Right atrium auricular region (tissue), 2 donors: ENCODE measurements around the gene B4GALT7. TPM values are rescaled to one million over a fixed set of nuclear protein-coding genes. Genes with fewer than 3 reads are reported as not detected.

Experiments
- DNase-seq: peaks from one replicate; pipeline ENCODE4 v3.0.0-alpha.2; 2019; ENCODE audit warnings: low spot score
- H3K27ac ChIP-seq, 2 donors: fragments of 200-600 bp; sonication (generic); 1 replicate in 1 of 2; 2 replicates in 1 of 2; pipeline ENCODE4 v1.5.1; 2016 to 2019
- H3K27me3 ChIP-seq, 2 donors: fragments of 200-600 bp; sonication (generic); one replicate each; pipeline versions ENCODE4 v1.5.1 to v1.6.0; 2017 to 2019
- H3K36me3 ChIP-seq: fragments of 200-600 bp; sonication (generic); one replicate; pipeline ENCODE4 v1.5.1; 2016
- H3K4me1 ChIP-seq, 2 donors: fragments of 200-600 bp; sonication (generic); one replicate each; pipeline versions ENCODE4 v1.5.1 to v1.6.0; 2017 to 2019
- H3K4me3 ChIP-seq, 2 donors: fragments of 200-600 bp; sonication (generic); 1 replicate in 1 of 2; 2 replicates in 1 of 2; pipeline ENCODE4 v1.5.1; 2017 to 2019; ENCODE audit warnings: mild to moderate bottlenecking in 1 of 2, moderate library complexity in 1 of 2
- H3K9me3 ChIP-seq, 2 donors: fragments of 200-600 bp; sonication (generic); one replicate each; pipeline ENCODE4 v1.5.1; 2019
- total RNA-seq, 2 donors: library from RNA; depleted of rRNA; stranded (reverse); fragments of >200 nt; gene quantifications; one replicate each; pipeline ENCODE4 v1.1.0, GENCODE V29; 2016
- TF ChIP-seq, protein P1 (sequence below), 2 donors: fragments of 200-600 bp; sonication (generic); IDR thresholded peaks; one replicate each; pipeline ENCODE4 v1.5.1; 2019; ENCODE audit warnings: antibody characterized with exemption in 2 of 2

B4GALT7 gene
- total RNA-seq, 2 donors from 2014 or later, result 12.2 to 21.3 TPM

- Histone ChIP-seq H3K36me3 (no peaks in the 10 kb centered on the region), H3K4me1 (peaks cover 0 to 9% of the 10 kb centered on the region in 2 donors), H3K27me3 (no peaks in the 10 kb centered on the region), H3K4me3 (no peak overlapping the region), H3K9me3 (no peaks in the 10 kb centered on the region), H3K27ac (no peak overlapping the region)
- TF ChIP-seq, protein P1, sequence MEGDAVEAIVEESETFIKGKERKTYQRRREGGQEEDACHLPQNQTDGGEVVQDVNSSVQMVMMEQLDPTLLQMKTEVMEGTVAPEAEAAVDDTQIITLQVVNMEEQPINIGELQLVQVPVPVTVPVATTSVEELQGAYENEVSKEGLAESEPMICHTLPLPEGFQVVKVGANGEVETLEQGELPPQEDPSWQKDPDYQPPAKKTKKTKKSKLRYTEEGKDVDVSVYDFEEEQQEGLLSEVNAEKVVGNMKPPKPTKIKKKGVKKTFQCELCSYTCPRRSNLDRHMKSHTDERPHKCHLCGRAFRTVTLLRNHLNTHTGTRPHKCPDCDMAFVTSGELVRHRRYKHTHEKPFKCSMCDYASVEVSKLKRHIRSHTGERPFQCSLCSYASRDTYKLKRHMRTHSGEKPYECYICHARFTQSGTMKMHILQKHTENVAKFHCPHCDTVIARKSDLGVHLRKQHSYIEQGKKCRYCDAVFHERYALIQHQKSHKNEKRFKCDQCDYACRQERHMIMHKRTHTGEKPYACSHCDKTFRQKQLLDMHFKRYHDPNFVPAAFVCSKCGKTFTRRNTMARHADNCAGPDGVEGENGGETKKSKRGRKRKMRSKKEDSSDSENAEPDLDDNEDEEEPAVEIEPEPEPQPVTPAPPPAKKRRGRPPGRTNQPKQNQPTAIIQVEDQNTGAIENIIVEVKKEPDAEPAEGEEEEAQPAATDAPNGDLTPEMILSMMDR (IDR thresholded peaks at IDR 0.05), result peak; percentile 64 to 88
- DNase-seq, result peak; percentile 75
These were observed 7.7 kb downstream of the B4GALT7 start for GRCh38 chr5:177607452-177608192.

- DNase-seq, result peak; percentile 50
- Histone ChIP-seq H3K36me3 (no peaks in the 10 kb centered on the region), H3K4me1 (peaks cover 0 to 9% of the 10 kb centered on the region in 2 donors), H3K4me3 (no peak overlapping the region), H3K27ac (no peak overlapping the region), H3K9me3 (no peaks in the 10 kb centered on the region), H3K27me3 (no peaks in the 10 kb centered on the region)
- TF ChIP-seq, protein P1 (IDR thresholded peaks at IDR 0.05), result no peak
These were observed 8.5 kb downstream of the B4GALT7 start for GRCh38 chr5:177608243-177609075.

GRCh38 chr5:177609076-177610059, 9.4 kb downstream of the B4GALT7 start:
- Histone ChIP-seq H3K36me3 (no peaks in the 10 kb centered on the region), H3K27me3 (no peaks in the 10 kb centered on the region), H3K9me3 (no peaks in the 10 kb centered on the region), H3K4me1 (peaks cover 0 to 9% of the 10 kb centered on the region in 2 donors), H3K27ac (no peak overlapping the region), H3K4me3 (no peak overlapping the region)
- peak; percentile 55 for DNase-seq
- TF ChIP-seq, protein P1 (IDR thresholded peaks at IDR 0.05), result no peak

DNA sequence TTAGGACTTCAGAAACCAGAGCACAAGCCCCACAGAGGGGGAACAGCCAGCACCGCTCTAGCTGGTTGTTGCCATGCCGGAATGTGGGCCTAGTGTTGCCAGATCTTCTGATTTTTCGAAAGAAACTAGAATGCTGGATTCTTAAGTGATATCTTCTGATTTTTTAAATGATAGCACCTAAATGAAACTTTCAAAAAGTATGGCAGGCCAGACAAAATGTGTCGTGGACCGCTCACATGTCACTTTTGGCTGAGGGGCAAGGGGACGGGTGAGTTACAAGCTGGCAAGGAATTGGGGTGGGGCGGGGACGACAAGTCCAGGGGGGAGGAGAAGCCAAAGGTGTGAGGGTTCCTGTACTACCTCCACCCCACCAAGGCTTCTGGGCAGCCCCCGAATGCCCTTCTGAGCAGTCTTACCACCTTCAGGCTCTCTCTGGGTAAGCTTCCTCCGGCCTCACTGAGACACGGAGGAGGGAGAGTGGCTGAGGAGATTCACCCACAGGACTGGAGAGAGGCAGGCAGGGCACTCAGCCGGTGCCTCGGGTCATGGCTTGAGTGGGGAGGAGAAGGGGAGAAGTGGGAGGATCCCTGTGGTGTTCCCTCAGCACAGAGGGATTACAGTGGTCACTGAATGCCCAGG, 10.3 kb downstream of the B4GALT7 start:
- Histone ChIP-seq H3K9me3 (no peaks in the 10 kb centered on the region), H3K36me3 (no peaks in the 10 kb centered on the region), H3K27me3 (no peaks in the 10 kb centered on the region), H3K27ac (no peak overlapping the region), H3K4me1 (peaks cover 0 to 9% of the 10 kb centered on the region in 2 donors), H3K4me3 (no peak overlapping the region)
- TF ChIP-seq, protein P1 (IDR thresholded peaks at IDR 0.05), result no peak
- DNase-seq, result no peak
